HCT116 (cell line): Measurements from ENCODE around the gene TSC22D1. TPM values are rescaled to one million over a fixed set of nuclear protein-coding genes. Genes with fewer than 3 reads are reported as not detected.

Source experiments
- ATAC-seq: fragments of 200-7000 bp; cut with Tn5 transposase; 2 replicates; pipeline ENCODE4 v1.9.1; 2020; ENCODE audit warnings: mild to moderate bottlenecking, moderate library complexity
- BruUV-seq: library from RNA; stranded (reverse); fragments of 400-500 nt; replicated peaks from 2 replicates; lab custom pipeline; 2021; lab: Mats Ljungman, UMichigan
- CTCF ChIA-PET: fragments of 300-600 bp; sonication (Branson Sonifier 250); formaldehyde crosslinking; loops from one replicate; lab custom pipeline; 2021; ENCODE audit warnings: antibody characterized with exemption; lab: Charles Lee
- POLR2A ChIA-PET: fragments of 300-600, 350-600 bp; sonication (Branson Sonifier 250); formaldehyde crosslinking; loops from one replicate; lab custom pipeline; 2021; ENCODE audit warnings: antibody characterized with exemption; lab: Charles Lee
- RAD21 ChIA-PET, 2 experiments: fragments of 300-600 bp; sonication (Branson Sonifier 250); formaldehyde crosslinking; loops; one replicate each; lab custom pipeline; 2023; ENCODE audit warnings: low total read pairs in 2 of 2; ENCODE audit not compliant: uncharacterized antibody in 2 of 2, unreplicated experiment in 2 of 2, low non-redundant PET in 1 of 2; lab: Charles Lee
- DNase-seq: peaks from one replicate; pipeline ENCODE4 v3.0.0-alpha.2; 2010; ENCODE audit warnings: low read depth, low spot score
- H2AFZ ChIP-seq: fragments of 200-600 bp; shearing (Covaris generic), sonication (generic); 2 replicates; pipeline ENCODE4 v1.6.1; 2017; ENCODE audit warnings: low read depth, mixed run types, mixed read lengths, antibody characterized with exemption, low read length; ENCODE audit not compliant: poor library complexity, severe bottlenecking
- H3K27ac ChIP-seq: 2 replicates; pipeline ENCODE4 v1.5.1; 2012; ENCODE audit warnings: low read depth, low read length
- H3K27me3 ChIP-seq: fragments of 200-600 bp; sonication (generic); 2 replicates; pipeline ENCODE4 v1.6.1; 2016; ENCODE audit warnings: mixed run types, low read length, mixed read lengths; ENCODE audit not compliant: insufficient read depth
- H3K36me3 ChIP-seq, 2 experiments: fragments of 200-500 bp in 1 of 2; fragments of 200-600 bp in 1 of 2; sonication (Bioruptor generic) in 1 of 2; sonication (generic) in 1 of 2; 2 replicates each; pipeline versions ENCODE4 v1.5.1 to v1.6.1; 2014 to 2016; ENCODE audit warnings: low read length in 2 of 2, inconsistent platforms in 1 of 2, mixed read lengths in 1 of 2, mixed run types in 1 of 2; ENCODE audit not compliant: insufficient read depth in 2 of 2, control insufficient read depth in 1 of 2
- H3K4me1 ChIP-seq, 2 experiments: fragments of 200-600 bp in 1 of 2; sonication (generic) in 1 of 2; 2 replicates each; pipeline versions ENCODE4 v1.5.1 to v1.6.1; 2012 to 2017; ENCODE audit warnings: low read length in 2 of 2, inconsistent platforms in 1 of 2, mild to moderate bottlenecking in 1 of 2, mixed read lengths in 1 of 2, mixed run types in 1 of 2, moderate library complexity in 1 of 2; ENCODE audit not compliant: insufficient read depth in 2 of 2, control insufficient read depth in 1 of 2
- H3K4me2 ChIP-seq: fragments of 200-600 bp; sonication (generic); 2 replicates; pipeline ENCODE4 v1.6.1; 2017; ENCODE audit warnings: mixed run types, low read length, mixed read lengths
- H3K4me3 ChIP-seq, 2 experiments: fragments of 200-600 bp in 1 of 2; sonication (generic) in 1 of 2; replicated peaks in 1 of 2; 2 replicates each; pipeline ENCODE4 v1.5.1; 2011 to 2016; ENCODE audit warnings: low read length in 2 of 2, control low read depth in 1 of 2, low read depth in 1 of 2, mild to moderate bottlenecking in 1 of 2, mixed read lengths in 1 of 2, mixed run types in 1 of 2
- H3K79me2 ChIP-seq: fragments of 200-600 bp; sonication (generic); 2 replicates; pipeline ENCODE4 v1.6.1; 2017; ENCODE audit warnings: mild to moderate bottlenecking, mixed run types, low read length, moderate library complexity, mixed read lengths; ENCODE audit not compliant: insufficient read depth
- H3K9ac ChIP-seq: fragments of 200-600 bp; sonication (generic); 2 replicates; pipeline ENCODE4 v1.6.1; 2016; ENCODE audit warnings: low read length, mixed read lengths
- H3K9me2 ChIP-seq: fragments of 200-600 bp; sonication (generic), shearing (Covaris generic); 2 replicates; pipeline ENCODE4 v1.6.1; 2017; ENCODE audit warnings: mixed run types, mild to moderate bottlenecking, moderate library complexity; ENCODE audit not compliant: insufficient read depth
- H3K9me3 ChIP-seq, 2 experiments: fragments of 200-500 bp in 1 of 2; fragments of 200-600 bp in 1 of 2; sonication (Bioruptor generic) in 1 of 2; sonication (generic) in 1 of 2; 2 replicates each; pipeline ENCODE4 v1.6.1; 2014 to 2017; ENCODE audit warnings: low read length in 2 of 2, mixed read lengths in 2 of 2, inconsistent platforms in 1 of 2, low read depth in 1 of 2, mild to moderate bottlenecking in 1 of 2, mixed run types in 1 of 2, moderate library complexity in 1 of 2; ENCODE audit not compliant: control insufficient read depth in 1 of 2, insufficient read depth in 1 of 2
- H4K20me1 ChIP-seq: fragments of 200-600 bp; sonication (generic), shearing (Covaris generic); 2 replicates; pipeline ENCODE4 v1.6.1; 2017; ENCODE audit warnings: mixed run types, mild to moderate bottlenecking, moderate library complexity; ENCODE audit not compliant: insufficient read depth
- ATF3 ChIP-seq: IDR thresholded peaks from 2 replicates; pipeline ENCODE4 v1.6.1; 2012
- EGR1 ChIP-seq: IDR thresholded peaks from 2 replicates; pipeline ENCODE4 v1.6.1; 2012; ENCODE audit warnings: low read depth
- EZH2 ChIP-seq: fragments of 200-600 bp; sonication (generic); IDR thresholded peaks from 2 replicates; pipeline ENCODE4 v1.6.1; 2017; ENCODE audit warnings: antibody characterized with exemption, mixed run types
- JUND ChIP-seq: IDR thresholded peaks from 2 replicates; pipeline ENCODE4 v1.6.1; 2012
- MAX ChIP-seq: IDR thresholded peaks from 2 replicates; pipeline ENCODE4 v1.6.1; 2012
- POLR2A ChIP-seq: IDR thresholded peaks from 2 replicates; pipeline ENCODE4 v1.7.0; 2011; ENCODE audit warnings: borderline replicate concordance; ENCODE audit not compliant: insufficient read depth, insufficient read length; ENCODE audit errors: extremely low read depth
- POLR2AphosphoS5 ChIP-seq: IDR thresholded peaks from 2 replicates; pipeline ENCODE4 v1.6.1; 2011; ENCODE audit warnings: mild to moderate bottlenecking, low read depth, low read length, moderate library complexity
- RAD21 ChIP-seq: IDR thresholded peaks from 2 replicates; pipeline ENCODE4 v1.6.1; 2012; ENCODE audit warnings: low read depth, mild to moderate bottlenecking
- REST ChIP-seq: IDR thresholded peaks from 2 replicates; pipeline ENCODE4 v1.6.1; 2012; ENCODE audit warnings: low read depth
- SP1 ChIP-seq: IDR thresholded peaks from 2 replicates; pipeline ENCODE4 v1.6.1; 2012; ENCODE audit warnings: low read depth
- TCF7L2 ChIP-seq: IDR thresholded peaks from 2 replicates; pipeline ENCODE4 v1.7.0; 2011; ENCODE audit warnings: borderline replicate concordance, inconsistent platforms; ENCODE audit not compliant: insufficient read depth, insufficient read length; ENCODE audit errors: extremely low read depth
- YY1 ChIP-seq: IDR thresholded peaks from 2 replicates; pipeline ENCODE4 v1.6.1; 2011; ENCODE audit warnings: low read length, low read depth, moderate library complexity, mild to moderate bottlenecking; ENCODE audit not compliant: insufficient replicate concordance; ENCODE audit errors: extremely low read depth
- ZFX ChIP-seq: fragments of 450-650 bp; IDR thresholded peaks from 2 replicates; pipeline ENCODE4 v1.6.1; 2017
- intact Hi-C: fragments of 100-400 bp; cut with micrococcal nuclease; formaldehyde crosslinking; loops from 2 replicates; pipeline ENCODE4 v1.10.0; 2022
- total RNA-seq: library from RNA; stranded (reverse); gene quantifications from one replicate; pipeline ENCODE4 v1.2.1, GENCODE V29; 2021; ENCODE audit not compliant: unreplicated experiment

TSC22D1 gene
- total RNA-seq, 1 experiment from 2014 or later: 268 TPM

GRCh38 chr13:44406617-44407016 is 169.5 kb downstream of the TSC22D1 start (continued):
- TF ChIP-seq MAX (no peak), EZH2 (no peak), RAD21 (no peak), POLR2A (no peak), REST (no peak), ATF3 (no peak), TCF7L2 (no peak)

GRCh38 chr13:44404261-44405132 is 171.6 kb downstream of the TSC22D1 start:
- ChIA-PET CTCF (no interaction called here), POLR2A (no interaction called here), RAD21 (no interaction called here)
- Histone ChIP-seq H3K4me2 (no peak overlapping the region), H3K9ac (no peak overlapping the region), H4K20me1 (no peaks in the 10 kb centered on the region), H3K36me3 (no peaks in the 10 kb centered on the region), H3K4me1 (peaks cover 14 to 27% of the 10 kb centered on the region in 2 experiments), H3K27ac (no peak overlapping the region), H3K4me3 (no peak overlapping the region), H2AFZ (no peak overlapping the region), H3K9me2 (no peaks in the 10 kb centered on the region), H3K9me3 (no peaks in the 10 kb centered on the region), H3K27me3 (no peaks in the 10 kb centered on the region), H3K79me2 (no peaks in the 10 kb centered on the region)
- intact Hi-C loops: no loop called here
- BruUV-seq: no TSS peak
- ATAC-seq (no peak), DNase-seq (no peak)
- TF ChIP-seq SP1: no peak
- no peak for TF ChIP-seq EGR1
- no peak for TF ChIP-seq ATF3
- TF ChIP-seq REST: no peak
- TF ChIP-seq YY1: no peak
- no peak for TF ChIP-seq POLR2AphosphoS5
- TF ChIP-seq JUND: no peak
- TF ChIP-seq ZFX: no peak
- no peak for TF ChIP-seq TCF7L2
